ENCODE measurements around the gene PDE1C.

PDE1C gene

DNA sequence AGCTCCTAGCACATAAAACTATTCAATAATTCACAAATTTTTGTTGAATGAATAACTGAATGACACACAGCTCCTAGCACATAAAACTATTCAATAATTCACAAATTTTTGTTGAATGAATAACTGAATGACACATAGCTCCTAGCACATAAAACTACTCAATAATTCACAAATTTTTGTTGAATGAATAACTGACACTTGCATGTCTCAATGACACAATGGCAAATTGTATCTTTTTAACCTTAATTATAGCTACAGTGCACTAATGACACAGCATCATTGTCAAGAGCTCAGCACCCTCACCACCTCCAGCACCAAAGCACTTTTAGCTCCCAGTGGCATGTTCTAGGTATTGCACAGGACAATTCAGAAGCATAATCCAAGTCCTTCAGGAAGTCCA lies 131.6 kb downstream of the PDE1C start:
- TF ChIP-seq, protein P1, sequence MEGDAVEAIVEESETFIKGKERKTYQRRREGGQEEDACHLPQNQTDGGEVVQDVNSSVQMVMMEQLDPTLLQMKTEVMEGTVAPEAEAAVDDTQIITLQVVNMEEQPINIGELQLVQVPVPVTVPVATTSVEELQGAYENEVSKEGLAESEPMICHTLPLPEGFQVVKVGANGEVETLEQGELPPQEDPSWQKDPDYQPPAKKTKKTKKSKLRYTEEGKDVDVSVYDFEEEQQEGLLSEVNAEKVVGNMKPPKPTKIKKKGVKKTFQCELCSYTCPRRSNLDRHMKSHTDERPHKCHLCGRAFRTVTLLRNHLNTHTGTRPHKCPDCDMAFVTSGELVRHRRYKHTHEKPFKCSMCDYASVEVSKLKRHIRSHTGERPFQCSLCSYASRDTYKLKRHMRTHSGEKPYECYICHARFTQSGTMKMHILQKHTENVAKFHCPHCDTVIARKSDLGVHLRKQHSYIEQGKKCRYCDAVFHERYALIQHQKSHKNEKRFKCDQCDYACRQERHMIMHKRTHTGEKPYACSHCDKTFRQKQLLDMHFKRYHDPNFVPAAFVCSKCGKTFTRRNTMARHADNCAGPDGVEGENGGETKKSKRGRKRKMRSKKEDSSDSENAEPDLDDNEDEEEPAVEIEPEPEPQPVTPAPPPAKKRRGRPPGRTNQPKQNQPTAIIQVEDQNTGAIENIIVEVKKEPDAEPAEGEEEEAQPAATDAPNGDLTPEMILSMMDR (IDR thresholded peaks at IDR 0.05; ENCODE audit: control insufficient read depth, extremely low read depth, insufficient read depth): no peak
- no peak for DNase-seq (ENCODE audit: low read depth)
- no peak overlapping the region for H3K4me3 ChIP-seq (ENCODE audit: low read depth, low read length)

DNA sequence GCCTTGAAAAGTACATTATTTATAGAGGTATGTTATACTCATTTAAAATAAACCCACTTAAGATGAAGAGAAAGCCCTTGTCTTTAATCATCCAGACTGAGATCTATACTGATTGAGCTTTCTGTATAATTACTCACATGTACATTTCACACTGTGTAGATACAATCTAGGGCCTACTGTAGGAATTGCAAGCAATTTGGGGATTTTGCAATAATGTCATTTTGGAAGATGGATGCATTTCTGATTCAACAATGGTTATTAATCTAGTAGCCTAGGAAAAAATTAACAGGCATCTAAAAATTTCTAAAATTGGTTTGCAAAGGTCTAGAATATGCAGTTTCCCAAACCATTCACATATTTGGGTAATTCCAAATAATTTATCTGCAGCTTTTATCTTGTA lies 132.2 kb downstream of the PDE1C start:
- no peak for DNase-seq (ENCODE audit: low read depth)
- no peak overlapping the region for H3K4me3 ChIP-seq (ENCODE audit: low read depth, low read length)
- TF ChIP-seq, protein P1 (IDR thresholded peaks at IDR 0.05; ENCODE audit: control insufficient read depth, extremely low read depth, insufficient read depth): no peak

DNA sequence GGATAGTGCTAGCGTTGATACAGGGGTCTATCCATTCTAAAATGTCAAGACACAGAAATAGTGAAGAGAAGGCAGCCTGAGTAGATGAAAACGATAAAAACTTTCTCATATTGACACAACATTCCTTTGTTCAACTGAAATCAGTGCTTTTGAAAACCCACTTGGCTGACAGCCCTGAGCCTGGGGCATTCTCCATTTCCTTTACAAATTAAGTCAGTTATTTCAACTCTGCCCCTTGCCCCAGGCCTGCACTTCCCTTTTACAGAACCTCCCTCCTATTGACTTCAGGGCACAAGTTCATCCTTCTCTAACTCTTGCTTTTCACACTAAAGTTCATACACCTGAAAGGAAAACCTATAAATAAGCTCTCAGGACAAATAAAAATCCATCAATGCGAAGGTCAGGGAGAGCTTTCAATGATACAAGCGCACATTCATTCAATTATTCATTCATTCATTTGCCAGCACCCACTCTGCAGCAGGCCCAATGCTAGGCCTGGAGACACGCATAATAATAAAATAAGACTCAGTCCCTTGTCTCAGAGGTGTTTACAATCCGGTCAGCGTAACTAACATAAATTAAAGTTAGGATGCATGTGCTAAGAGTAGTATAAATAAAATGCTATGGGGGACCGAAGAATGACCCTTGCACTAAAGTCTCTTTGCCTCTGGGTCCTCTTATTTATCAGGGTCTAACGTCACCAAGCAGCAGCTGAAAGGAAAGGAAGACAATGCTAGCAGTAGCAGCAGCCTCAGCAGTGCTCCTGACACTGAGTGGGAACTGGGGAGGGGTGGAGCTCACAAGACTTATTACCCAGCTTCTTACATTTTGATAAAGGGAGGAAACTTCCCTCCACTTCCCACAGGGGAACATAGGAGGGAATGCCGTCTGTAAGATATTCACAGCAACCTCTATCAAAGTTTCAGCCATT lies 134.8 kb downstream of the PDE1C start:
- TF ChIP-seq, protein P1 (IDR thresholded peaks at IDR 0.05; ENCODE audit: control insufficient read depth, extremely low read depth, insufficient read depth): no peak
- DNase-seq (ENCODE audit: low read depth): no peak
- H3K4me3 ChIP-seq (ENCODE audit: low read depth, low read length): no peak overlapping the region

DNA sequence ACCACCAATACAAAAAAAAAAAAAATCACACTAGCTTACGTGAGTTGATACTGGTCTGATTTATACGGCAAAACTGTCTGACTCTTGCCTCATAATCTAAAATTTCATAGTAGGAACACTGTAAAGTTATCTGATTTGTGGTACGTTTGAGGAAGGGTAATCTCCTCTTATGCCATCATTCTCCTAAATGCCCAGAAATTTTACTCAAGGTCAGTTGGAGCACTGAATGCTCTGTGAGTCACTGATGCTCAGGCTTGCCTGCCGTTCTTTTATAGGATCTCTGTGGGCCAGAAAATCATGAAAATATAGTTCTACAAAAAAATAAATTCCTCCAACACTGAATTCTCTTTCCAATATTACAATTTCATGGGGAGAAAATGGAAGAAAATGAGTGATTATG lies 135.7 kb downstream of the PDE1C start:
- no peak overlapping the region for H3K4me3 ChIP-seq (ENCODE audit: low read depth, low read length)
- TF ChIP-seq, protein P1 (IDR thresholded peaks at IDR 0.05; ENCODE audit: control insufficient read depth, extremely low read depth, insufficient read depth): no peak
- DNase-seq (ENCODE audit: low read depth): no peak

DNA sequence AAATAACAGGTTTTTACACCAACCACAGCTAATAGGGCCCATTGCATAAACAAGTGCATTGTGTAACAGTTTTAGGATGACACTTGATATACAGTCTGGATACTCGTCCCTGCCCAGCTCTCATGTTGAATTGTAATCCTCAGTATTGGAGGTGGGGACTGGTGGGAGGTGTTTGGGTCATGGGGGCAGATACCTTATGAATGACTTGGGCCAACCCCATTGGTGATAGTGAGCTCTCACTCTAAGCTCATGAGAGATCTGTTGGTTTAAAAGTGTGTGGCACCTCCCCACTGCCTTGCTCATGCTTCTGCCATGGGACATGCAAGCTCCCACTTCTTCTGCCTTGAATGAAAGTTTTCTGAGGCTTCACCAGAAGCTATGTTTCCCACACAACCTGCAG lies 136.7 kb downstream of the PDE1C start:
- H3K4me3 ChIP-seq (ENCODE audit: low read depth, low read length): no peak overlapping the region
- TF ChIP-seq, protein P1 (IDR thresholded peaks at IDR 0.05; ENCODE audit: control insufficient read depth, extremely low read depth, insufficient read depth): no peak
- DNase-seq (ENCODE audit: low read depth): no peak

DNA sequence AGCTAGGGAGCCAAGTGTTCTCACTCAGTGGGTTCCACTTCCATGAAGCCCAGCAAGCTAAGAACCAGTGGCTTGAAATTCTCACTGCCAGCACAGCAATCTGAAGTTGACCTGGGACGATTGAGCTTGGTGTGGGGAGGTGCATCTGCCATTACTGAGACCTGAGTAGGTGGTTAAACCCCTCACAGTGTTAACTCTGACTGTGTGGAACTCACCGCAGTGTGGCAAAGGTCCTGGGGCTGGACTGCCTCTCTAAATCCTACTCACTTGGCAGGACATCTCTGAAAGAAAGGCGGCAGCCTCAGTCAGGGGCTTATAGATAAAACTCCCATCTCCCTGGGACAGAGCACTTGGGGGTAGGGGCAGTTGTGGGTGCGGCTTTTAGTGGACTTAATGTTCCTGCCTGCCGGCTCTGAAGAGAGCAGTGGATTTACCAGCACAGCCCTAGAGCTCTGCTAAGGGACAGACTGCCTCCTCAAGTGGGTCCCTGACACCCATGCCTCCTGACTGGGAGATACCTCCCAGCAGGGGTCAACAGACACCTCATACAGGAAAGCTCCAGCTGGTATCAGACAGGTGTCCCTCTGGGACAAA lies 143.1 kb downstream of the PDE1C start:
- TF ChIP-seq, protein P1 (IDR thresholded peaks at IDR 0.05; ENCODE audit: control insufficient read depth, extremely low read depth, insufficient read depth): no peak
- DNase-seq (ENCODE audit: low read depth): no peak
- H3K4me3 ChIP-seq (ENCODE audit: low read depth, low read length): no peak overlapping the region
